ENCODE results near the gene CLK1.
"Not testable (repeated sequence)": the region's sequence is repeated elsewhere in the genome, so short reads cannot be mapped to it uniquely, and the experiment has no call there.

The CLK1 gene

DNA sequence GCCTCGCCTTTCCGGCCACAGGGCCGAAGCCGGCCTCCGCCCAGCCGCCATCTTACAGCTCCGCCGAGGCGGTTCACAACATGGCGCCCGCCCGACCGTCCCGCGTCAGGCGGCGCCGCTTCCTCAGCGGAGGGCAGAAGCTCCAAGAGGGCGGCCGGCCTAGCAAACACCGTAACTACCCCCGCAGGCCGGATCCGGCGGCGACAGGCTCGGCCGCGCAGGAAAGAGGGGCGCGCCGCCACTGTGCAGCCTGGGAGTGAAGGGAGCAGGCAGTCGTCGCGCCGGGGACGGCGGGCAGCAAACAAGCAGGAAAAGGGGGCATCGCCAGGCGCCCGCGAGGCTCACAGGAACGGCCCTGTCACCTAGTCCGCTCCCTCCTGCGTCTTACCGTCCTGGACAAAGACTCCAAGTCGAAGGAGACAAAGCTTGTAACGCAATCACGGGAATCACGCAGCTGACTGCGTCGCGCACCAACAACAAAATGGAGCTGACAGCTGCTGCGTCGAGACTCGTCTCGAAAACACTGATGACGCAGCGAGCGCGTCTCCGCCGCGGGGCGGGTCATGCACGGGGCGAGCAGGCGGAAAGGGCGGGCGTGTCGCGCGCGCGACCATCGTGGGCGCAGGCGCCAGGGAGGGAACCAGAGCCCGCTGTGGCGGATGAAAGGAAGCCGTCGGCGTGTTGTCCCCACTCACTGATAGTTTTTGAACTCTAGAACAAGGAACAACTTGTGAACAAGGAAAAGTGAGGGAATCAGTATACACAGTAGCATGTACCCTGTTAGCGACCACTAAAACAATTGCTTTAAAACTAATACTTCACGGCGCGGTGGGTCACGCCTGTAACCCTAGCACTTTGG, at the start of gene CLK1:
CLK1 (minus strand) TSS at position 483 of the 859 bp plus-strand sequence. CDS start 2,796 bp downstream, outside the sequence.
- peak; percentile 96 for DNase-seq

DNA sequence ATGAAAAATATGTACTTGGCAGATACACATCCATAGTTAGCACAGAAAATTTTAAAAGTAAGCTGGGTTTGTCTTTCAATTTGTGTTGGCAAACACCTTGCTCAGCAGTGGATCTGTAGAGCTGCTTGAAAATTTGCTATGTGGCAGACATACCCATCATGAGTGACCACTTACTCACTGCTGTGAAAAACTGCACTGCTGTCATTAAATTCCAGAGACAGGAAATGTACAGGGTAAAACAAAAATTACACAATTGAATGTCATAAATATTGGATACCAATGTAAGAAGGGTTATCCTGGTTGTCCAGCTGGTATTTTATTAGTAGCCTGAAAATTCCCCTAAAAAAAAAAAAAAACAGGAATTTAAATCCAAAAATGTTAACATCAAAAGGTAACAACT, 49.2 kb upstream of the CLK1 start:
- no peak for DNase-seq

DNA sequence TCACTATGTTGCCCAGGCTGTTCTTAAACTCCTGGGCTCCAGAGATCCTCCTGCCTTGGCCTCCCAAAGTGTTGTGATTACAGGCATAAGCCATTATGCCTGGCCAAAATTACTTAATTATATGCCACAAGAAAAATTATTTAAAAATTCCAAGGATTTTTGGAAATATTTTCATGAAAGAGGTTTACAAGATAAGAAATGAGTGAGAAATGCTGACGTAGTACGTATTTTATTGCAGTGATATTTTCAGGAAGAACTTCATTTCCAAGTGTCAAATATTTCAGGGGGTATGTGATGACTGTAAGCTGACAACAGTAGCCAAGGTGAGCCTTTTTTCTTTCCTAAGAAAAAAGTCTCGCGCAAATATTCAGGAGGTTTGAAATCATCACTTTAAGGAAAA, 45.5 kb upstream of the CLK1 start:
- DNase-seq, result no peak

DNA sequence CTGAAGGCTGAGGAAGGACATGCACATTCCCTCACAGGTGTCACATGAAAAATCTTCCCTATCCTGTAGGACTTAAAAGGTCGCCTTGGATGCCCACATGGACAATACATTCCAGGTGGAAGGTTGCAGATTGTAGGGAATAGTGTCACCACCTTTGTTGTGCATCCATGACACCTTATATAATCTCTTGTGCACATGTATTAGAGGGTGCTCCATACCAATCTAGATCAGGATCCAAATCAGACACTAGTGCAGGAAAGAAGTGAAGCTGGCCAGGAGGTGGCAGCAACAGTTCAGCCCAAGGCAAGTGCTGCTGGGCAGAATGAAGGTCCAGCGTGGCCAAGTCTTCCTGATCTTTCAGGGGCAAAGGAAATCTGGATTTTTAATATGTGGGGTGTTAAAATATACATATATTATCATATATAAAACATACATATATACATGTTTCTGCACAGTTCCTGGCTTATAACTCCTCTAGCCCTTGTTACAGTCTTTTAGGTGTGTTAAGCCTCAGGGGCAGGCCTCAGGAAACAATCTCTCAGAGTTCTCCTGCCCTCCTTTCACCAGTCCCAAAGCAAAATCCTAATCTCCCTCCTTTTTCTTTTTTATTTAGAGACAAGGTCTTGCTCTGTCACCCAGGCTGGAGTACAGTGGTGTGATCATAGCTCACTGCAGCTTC, 41.3 kb upstream of the CLK1 start:
- DNase-seq, result peak; percentile 53

DNA sequence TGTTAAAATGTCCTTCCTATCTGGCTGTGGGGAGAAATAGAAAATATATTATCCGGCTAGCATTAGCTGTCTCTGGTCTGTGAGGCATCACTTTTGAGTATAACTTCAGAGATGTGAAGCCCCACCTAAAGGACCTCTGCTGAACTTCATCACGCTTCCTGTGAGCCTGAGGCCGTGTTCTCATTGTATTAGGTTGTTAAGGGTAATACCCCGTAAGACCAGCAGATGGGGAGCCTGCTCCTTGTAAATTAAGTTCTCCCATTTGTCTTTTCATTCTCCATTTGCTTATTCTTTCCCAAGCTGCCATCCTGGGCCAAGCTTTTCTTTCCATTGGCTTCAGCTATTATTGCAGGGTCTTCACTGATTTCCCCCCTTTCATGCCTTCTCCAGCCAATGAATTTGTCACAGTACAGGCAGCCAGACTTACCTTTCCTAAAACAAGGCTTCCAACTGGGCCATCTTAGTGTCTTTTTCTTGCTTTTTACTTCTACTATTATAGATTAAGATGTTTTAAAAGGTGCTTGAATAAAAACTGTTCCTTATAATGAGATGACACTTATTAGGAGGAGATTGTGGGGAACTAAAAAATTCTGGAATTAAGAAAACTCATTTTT, 37.1 kb upstream of the CLK1 start:
- DNase-seq, result peak; percentile 75

DNA sequence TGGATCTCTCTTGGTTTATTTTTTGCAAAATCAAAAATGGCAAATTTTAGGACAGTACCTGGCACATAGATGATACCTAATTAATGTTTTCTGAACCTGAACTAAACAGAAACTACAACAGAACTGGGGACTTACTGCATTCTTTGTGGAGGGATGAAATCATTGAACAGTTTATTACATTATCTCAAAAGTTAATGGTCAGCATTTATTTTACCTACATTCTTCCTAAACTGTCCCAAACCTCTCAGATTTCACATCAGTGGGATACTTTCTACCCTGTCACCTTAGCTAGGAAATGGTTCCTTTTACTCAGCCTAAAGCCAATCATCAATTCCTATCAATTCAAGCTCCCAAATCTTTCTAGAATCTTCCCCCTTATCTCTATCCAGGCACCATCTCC, 35.0 kb upstream of the CLK1 start:
- DNase-seq, result no peak

DNA sequence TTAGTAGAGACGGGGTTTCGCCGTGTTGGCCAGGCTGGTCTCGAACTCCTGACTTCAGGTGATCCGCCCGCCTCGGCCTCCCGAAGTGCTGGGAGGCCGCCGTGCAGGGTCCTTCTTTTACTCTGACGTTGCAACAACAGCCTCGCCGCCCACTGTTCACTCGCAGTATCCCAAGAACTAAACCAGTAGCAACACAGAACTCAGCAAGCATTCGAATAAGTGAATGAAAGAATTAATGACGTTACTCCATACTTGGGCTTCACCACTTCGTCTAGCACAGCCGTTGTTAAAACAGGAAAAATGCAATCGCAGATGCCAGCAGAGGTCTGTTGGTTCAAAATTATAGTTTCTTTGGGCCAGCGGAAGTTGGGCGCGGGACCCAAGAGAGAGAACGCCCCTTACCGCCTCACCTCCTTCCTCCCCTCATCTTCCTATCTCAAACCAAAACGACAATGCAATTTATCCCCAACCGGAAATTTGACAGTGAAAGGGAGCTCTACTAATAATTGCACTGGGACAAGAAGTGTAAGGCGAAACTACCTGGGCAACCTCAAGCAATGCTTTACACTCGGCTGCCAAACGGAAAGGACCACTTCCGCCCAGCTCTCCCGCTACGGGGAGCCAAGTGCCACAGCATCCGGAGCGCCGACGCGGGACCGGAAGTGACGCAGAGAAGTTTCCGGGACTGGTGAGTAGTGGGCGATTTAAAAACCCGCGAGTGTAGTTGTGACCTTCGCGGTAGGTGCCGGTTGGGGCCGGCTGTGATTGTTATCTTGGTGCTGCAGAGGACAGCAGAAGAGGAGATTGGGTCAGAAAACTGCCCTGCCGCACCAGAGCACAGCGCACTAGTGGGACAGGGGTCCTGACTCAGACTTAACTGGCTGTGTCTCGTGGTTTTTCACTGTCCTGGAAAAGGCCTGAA, 24.5 kb upstream of the CLK1 start, which contains the start of the genes NIF3L1 and PPIL3:
NIF3L1 (plus strand) TSS at position 668 of the 922 bp plus-strand sequence. CDS start 2,573 bp downstream, outside the sequence.
PPIL3 (minus strand) TSS at position 374 of the 922 bp plus-strand sequence. CDS start 1,462 bp downstream, outside the sequence.
- peak; percentile 97 for DNase-seq

DNA sequence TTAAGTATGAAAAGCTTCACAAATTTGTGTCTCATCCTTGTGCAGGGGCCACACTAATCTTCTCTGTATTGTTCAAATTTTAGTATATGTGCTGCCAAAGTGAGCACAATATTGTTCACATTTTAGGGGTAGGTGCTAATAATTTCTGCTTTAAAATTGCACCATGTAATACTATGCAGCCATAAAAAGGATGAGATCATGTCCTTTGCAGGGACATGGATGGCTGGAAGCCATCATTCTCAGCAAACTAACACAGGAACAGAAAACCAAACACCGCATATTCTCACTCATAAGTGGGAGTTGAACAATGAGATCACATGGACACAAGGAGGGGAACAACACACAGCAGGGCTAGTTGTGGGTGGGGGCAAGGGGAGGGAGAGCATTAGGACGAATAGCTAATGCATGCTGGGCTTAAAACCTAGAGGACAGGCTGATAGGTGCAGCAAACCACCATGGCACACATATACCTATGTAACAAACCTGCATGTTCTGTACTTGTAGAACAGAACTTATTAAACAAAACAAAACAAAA, 17.3 kb upstream of the CLK1 start:
- not testable (repeated sequence) for DNase-seq

DNA sequence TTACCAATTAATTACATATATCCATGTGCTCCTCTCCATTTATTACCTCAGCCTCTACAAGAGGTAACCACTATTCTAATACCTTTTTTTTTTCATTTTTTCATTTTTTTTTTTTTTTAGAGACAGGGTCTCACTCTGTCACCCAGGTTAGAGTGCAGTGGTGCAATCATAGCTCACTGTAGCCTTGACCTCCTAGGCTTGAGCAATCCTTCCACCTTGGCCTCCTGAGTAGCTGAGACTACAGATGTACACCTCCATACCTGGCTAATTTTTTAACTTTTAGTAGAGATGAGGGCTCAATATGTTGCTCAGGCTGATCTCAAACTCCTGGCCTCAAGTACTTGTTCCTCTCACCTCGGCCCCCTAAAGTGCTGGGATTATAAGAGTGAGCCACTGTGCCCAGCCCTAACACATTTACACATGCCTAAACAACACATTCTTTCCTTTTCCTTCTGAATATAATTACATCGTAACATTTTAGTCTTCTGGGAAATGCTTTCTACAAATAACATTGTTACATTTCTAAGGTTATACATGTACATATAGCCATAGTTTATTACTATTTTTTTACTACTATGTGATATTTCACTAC, 13.9 kb upstream of the CLK1 start:
- no peak for DNase-seq

DNA sequence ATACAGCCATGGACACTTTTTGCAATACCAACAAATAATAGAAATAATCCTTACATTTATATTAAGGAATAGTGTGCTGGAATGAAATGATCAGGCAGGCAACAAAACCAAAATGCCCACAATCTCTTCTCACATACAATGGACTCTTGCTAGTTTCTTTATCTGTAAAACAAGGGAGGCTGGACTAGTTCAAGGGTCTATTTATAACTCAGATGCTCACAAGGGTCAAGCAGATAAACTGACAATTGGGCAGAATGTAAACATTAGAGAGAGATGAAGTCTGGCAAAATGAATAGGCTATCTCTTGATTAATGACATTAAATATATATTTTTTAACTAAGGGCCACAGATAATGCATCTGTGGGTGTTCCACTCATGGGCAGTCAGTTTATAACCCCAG, 13.0 kb upstream of the CLK1 start:
- no peak for DNase-seq

DNA sequence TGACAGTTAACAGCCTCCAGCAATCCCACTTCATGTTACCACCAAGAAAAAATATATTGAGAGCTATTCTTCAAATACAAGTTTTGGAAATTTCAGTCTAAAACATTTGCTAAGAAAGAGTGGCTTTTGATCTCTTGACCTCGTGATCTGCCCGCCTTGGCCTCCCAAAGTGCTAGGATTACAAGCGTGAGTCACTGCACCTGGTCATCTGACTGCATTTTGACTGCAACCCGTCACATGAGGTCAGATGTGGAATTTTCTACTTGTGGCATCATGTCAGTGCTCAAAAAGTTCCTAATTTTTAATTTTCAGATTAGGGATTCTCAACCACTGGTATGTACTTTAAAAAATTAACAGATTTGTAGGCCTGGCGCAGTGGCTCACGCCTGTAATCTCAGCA, 9.1 kb upstream of the CLK1 start:
- DNase-seq, result no peak

DNA sequence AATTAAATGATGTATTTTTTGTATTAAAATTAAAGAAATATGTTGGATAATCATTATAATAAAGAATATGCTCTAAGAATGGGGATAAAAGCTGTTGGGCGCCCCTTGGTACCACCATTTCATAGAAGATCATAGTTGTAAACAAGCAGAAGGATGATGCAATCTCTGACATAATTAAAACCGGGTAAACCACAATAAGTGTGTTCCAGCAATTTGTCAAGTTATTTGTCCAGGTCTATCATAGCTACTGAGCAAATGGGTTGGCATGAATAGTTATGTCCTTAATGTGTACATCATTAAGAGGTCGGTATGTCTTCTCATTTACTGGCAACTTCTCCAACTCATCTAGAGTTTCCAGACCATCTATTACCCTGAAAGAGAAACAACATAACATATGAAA, 6.7 kb upstream of the CLK1 start:
- DNase-seq, result no peak

DNA sequence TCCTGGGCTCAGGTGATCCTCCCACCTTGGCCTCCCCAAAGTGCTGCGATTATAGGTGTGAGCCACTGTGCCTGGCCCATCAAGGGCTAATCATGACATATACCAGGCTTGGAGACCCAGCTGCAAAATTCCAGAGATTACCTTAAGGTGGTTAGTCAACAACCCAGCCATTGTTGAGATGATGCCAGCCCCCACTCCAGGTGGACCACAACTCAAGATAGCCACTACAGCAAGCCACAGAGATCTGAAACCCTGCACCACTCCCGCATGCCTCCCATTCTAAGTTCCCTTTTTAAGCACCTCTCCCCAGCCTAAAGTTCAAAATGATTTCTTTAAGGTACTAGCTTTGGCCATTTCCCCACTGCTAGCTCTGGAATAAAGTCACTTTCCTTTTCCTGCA, 4.6 kb upstream of the CLK1 start:
- DNase-seq, result no peak

DNA sequence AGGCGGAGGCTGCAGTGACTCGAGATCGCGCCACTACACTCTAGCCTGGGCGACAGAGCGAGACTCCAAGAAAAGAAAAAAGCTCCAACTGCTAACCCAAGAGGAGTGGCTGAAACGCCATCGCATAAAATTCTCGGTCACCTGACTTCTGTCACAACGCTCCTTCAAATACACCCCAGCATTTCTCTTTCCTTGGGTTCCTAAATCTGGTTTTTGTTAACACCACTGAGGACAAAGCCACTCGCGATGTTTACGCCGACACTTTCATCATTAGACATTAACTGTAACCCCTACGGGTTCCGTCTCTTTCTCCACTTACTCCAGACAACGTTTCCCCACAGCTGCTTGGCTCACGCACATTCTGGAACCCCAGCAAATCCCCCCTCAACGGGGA, 679 bp downstream of the CLK1 start:
- peak; percentile 29 for DNase-seq

DNA sequence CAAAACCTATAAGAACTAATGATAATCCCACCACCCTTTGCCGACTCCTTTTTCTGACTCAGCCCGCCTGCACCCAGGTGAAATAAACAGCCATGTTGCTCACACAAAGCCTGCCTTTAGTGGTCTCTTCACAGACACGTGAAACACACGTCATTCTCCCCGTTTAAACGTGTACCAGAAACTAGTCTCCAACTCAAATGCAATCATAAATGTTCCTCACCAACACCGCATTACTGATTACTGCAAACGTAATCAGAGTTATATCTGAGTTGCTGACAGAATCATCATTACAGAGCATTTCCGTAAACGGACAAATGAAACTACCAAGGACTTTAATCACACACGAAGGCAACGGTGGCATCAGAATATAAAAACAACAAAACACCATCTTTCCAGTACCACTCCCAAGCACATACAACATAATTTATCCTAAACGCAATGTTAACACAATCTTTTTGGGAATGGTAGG, 1.9 kb downstream of the CLK1 start:
- DNase-seq, result peak; percentile 65

DNA sequence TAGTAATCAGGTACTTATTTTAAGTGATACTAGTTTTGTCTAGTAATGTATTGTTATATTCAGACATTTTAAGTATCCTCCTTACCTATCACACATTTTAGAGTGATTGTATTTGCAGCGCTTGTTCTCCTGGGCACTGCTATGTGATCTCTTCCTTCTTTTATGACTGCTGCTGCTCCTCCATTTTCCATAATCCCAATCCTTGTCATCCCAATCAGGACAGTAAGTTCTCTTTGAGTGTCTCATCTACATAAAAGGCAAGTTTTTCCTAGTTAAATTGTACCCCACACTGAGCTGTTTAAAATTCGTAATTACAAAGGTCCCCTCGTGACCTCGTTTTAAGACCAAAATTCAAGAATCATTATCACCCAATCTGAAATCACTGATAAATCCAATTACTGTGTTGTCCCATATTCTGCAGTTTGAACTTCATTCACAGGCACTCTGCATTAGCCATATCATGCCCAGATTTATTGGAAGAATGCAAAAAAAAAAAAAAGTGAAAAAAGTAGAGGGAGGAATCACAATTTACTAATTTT, 2.8 kb downstream of the CLK1 start:
- no peak for DNase-seq

DNA sequence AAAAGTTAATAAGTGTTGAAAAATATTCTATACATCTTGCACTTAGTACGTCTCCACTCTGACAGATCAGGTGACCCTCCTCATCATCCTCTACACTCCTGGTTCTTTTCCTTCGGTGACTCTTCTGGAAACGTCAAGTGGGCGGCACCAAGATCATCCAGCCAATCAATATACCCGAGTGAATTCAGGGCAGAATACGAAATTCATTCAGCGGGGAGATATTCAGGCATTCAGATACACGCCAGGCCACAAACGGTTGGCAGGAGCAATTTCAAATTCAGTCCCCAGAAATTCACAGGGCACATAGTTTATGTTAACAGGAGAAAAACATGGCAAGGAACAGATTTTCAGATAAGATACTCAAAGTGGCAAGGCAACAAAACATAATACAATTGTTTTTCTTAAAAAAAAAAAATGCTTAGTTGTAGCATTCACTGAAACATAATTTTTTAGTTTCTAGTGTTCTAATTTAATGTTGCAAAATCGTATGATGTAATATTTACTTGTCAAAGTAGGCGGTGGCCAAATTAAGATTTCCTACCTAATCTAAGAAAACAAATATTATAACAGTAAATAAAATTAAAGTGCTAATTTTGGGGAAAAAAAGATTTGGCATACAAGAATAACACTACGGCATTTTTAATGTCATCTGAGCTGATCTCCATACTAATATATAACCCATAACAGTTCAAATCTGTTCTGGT, 4.2 kb downstream of the CLK1 start:
- no peak for DNase-seq

DNA sequence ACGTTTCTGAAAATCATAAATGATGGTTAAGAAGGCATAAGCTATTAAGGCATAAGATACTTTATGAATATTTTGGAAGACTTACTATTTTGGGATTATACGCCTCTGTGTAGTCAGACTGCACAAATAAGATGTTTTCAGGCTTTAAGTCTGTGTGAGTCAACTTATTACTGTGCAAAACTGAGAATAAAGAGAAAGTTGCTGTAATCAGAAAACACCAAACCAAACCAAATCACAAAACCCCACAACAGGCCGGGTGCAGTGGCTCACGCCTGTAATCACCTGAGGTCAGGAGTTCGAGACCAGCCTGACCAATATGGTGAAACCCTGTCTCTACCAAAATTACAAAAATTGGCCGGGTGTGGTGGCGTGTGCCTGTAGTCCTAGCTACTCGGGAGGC, 7.7 kb downstream of the CLK1 start:
- no peak for DNase-seq

DNA sequence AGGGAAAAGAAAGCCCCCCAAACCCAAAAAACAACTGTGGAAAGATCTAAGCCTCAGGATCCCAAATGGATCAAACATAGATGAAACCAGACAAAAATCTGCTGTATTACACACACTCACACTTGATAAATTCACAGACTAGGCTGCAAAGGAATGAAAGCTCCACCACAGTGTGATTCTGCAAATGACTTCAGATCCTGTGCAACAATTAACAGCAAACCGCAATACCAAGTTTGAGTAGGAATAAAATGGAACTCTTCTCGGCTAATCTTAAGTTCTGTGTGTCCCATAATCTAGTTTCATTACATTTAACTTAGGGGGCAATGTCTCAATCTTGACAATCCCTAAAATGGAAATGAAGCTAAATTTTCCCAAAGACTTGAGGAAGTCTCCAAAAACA, 11.9 kb downstream of the CLK1 start:
- no peak for DNase-seq

DNA sequence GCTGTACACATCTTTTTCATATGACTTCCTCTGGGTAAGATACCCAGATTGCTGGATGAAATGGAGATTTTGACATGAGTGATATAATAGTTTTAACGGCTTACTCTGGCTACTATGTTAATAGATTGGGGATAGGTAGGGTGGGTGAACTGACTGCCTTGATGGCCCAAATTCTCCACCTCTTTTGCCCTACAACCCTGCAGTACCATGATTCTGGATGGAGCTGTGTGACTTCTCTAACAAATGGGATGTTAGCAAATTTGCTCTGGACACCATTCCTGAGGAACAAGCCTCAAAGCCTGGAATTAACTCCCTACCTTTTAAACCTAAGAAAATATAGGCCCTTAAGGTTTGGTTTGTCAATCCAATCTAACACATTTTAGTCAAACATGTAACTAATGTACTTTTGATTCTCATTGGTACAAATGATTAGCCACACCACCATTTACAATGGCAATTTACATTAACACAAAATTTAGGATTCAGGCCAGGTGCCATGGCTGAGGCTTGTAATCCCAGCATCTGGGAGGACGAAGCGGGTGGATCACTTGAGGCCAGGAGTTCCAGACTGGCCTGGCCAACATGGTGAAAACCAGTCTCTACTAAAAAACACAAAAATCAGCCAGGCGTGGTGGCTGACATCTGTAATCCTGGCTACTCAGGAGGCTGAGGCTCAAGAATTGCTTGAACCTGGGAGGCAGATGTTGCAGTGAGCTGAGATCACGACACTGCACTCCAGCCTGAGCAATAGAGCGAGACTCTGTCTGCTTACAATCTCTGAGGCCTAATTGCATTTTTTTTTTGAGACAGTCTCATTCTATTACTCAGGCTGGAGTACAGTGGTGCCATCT, 12.8 kb downstream of the CLK1 start:
- no peak for DNase-seq
